DND-41 (cell line): ENCODE results near the gene COX10.

Experiments used
- CTCF ChIP-seq: IDR thresholded peaks from 2 replicates; pipeline ENCODE4 v1.5.1; 2012; ENCODE audit warnings: borderline replicate concordance, low read length, moderate library complexity, mild to moderate bottlenecking; ENCODE audit not compliant: poor library complexity, severe bottlenecking; ENCODE audit errors: extremely low read depth
- EZH2 ChIP-seq: IDR thresholded peaks from 3 replicates; pipeline ENCODE4 v1.6.1; 2012; ENCODE audit warnings: borderline replicate concordance, low read depth, mild to moderate bottlenecking, moderate library complexity, low read length, inconsistent platforms; ENCODE audit not compliant: severe bottlenecking

GRCh38 chr17:14119546-14119945 is 50.2 kb downstream of the COX10 start:
- TF ChIP-seq CTCF = no peak
- TF ChIP-seq EZH2 = no peak
